ENCODE results near the gene LRIG2.

The LRIG2 gene

GRCh38 chr1:113169591-113169990 is 96.6 kb downstream of the LRIG2 start:
- Histone ChIP-seq H3K4me1 (ENCODE audit: control insufficient read depth, insufficient read depth, low read length) (no peaks in the 10 kb centered on the region), H3K9me3 (ENCODE audit: control insufficient read depth, insufficient read depth, low read depth, low read length) (no peaks in the 10 kb centered on the region), H3K36me3 (ENCODE audit: control insufficient read depth in 2 of 2, insufficient read depth in 1 of 2, low read length in 2 of 2) (no peaks in the 10 kb centered on the region), H3K27ac (ENCODE audit: extremely low read depth, low read depth, low read length) (no peak overlapping the region), H3K4me3 (ENCODE audit: low read depth, low read length) (no peak overlapping the region)
- TF ChIP-seq ZNF555 (tag by site-specific recombination; conservative IDR thresholded peaks at IDR 0.05) = no peak
- TF ChIP-seq ELK4 (IDR thresholded peaks at IDR 0.05; ENCODE audit: borderline replicate concordance, low read depth, low read length) = no peak
- no peak for TF ChIP-seq ZBTB1 (tag by site-specific recombination; IDR thresholded peaks at IDR 0.05)
- TF ChIP-seq, protein P1, sequence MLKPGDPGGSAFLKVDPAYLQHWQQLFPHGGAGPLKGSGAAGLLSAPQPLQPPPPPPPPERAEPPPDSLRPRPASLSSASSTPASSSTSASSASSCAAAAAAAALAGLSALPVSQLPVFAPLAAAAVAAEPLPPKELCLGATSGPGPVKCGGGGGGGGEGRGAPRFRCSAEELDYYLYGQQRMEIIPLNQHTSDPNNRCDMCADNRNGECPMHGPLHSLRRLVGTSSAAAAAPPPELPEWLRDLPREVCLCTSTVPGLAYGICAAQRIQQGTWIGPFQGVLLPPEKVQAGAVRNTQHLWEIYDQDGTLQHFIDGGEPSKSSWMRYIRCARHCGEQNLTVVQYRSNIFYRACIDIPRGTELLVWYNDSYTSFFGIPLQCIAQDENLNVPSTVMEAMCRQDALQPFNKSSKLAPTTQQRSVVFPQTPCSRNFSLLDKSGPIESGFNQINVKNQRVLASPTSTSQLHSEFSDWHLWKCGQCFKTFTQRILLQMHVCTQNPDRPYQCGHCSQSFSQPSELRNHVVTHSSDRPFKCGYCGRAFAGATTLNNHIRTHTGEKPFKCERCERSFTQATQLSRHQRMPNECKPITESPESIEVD (tag by site-specific recombination; IDR thresholded peaks at IDR 0.05) = no peak
- no peak for TF ChIP-seq ZNF354C (tag by site-specific recombination; IDR thresholded peaks at IDR 0.05; ENCODE audit: borderline replicate concordance, low read depth)
- TF ChIP-seq BCL11A (tag by site-specific recombination; IDR thresholded peaks at IDR 0.05; ENCODE audit: low read depth) = no peak
- no peak for TF ChIP-seq OSR2 (tag by site-specific recombination; IDR thresholded peaks at IDR 0.05)
- no peak for TF ChIP-seq ZNF544 (tag by site-specific recombination; IDR thresholded peaks at IDR 0.05)
- no peak for TF ChIP-seq ZXDB (tag by site-specific recombination; IDR thresholded peaks at IDR 0.05)
- TF ChIP-seq ZNF37A (tag by site-specific recombination; IDR thresholded peaks at IDR 0.05) = no peak
- no peak for TF ChIP-seq ZNF701 (tag by site-specific recombination; IDR thresholded peaks at IDR 0.05)
- no peak for TF ChIP-seq ZNF16 (tag by site-specific recombination; IDR thresholded peaks at IDR 0.05; ENCODE audit: low read depth)
- TF ChIP-seq, protein P2, sequence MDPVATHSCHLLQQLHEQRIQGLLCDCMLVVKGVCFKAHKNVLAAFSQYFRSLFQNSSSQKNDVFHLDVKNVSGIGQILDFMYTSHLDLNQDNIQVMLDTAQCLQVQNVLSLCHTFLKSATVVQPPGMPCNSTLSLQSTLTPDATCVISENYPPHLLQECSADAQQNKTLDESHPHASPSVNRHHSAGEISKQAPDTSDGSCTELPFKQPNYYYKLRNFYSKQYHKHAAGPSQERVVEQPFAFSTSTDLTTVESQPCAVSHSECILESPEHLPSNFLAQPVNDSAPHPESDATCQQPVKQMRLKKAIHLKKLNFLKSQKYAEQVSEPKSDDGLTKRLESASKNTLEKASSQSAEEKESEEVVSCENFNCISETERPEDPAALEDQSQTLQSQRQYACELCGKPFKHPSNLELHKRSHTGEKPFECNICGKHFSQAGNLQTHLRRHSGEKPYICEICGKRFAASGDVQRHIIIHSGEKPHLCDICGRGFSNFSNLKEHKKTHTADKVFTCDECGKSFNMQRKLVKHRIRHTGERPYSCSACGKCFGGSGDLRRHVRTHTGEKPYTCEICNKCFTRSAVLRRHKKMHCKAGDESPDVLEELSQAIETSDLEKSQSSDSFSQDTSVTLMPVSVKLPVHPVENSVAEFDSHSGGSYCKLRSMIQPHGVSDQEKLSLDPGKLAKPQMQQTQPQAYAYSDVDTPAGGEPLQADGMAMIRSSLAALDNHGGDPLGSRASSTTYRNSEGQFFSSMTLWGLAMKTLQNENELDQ (tag by site-specific recombination; IDR thresholded peaks at IDR 0.05; ENCODE audit: low read depth) = no peak
- no peak for TF ChIP-seq HOXD13 (CRISPR knock-in tag; IDR thresholded peaks at IDR 0.05; ENCODE audit: borderline replicate concordance)
- TF ChIP-seq ZNF169 (tag by site-specific recombination; IDR thresholded peaks at IDR 0.05) = no peak
- no peak for TF ChIP-seq ZNF785 (tag by site-specific recombination; IDR thresholded peaks at IDR 0.05)
- TF ChIP-seq ZBTB21 (tag by site-specific recombination; IDR thresholded peaks at IDR 0.05) = no peak
- TF ChIP-seq, protein P3, sequence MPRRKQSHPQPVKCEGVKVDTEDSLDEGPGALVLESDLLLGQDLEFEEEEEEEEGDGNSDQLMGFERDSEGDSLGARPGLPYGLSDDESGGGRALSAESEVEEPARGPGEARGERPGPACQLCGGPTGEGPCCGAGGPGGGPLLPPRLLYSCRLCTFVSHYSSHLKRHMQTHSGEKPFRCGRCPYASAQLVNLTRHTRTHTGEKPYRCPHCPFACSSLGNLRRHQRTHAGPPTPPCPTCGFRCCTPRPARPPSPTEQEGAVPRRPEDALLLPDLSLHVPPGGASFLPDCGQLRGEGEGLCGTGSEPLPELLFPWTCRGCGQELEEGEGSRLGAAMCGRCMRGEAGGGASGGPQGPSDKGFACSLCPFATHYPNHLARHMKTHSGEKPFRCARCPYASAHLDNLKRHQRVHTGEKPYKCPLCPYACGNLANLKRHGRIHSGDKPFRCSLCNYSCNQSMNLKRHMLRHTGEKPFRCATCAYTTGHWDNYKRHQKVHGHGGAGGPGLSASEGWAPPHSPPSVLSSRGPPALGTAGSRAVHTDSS (tag by site-specific recombination; IDR thresholded peaks at IDR 0.05) = no peak
- TF ChIP-seq ZNF791 (tag by site-specific recombination; IDR thresholded peaks at IDR 0.05) = no peak
- ChIA-PET CTCF (interaction anchor here (0.6 kb wide), 1 partner anchor 543 kb away, joined by 3 read pairs; no protein-coding TSS in a partner anchor), POLR2A (no interaction called here)

DNA sequence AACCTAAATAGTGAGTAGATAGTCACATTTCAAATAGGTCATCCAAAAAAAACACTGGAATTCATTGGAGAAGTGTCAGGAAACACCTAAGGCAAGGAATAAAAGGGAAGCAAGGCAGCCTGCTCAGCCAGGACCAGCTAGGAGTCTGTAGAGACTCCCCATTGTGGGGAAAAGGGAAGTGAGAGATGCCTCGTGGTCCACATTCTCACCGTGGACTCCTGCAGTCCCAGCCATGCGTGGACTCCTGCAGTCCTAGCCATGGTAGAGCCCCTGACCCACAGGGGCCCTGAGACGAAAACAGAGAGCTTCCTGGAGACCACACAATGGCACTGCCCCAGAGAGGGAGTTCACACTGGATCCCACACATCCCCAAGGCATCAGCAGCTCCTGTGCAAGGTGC is 97.5 kb downstream of the LRIG2 start:
- no peak overlapping the region for H3K4me3 ChIP-seq (ENCODE audit: low read depth, low read length)
- H3K36me3 ChIP-seq (ENCODE audit: control insufficient read depth in 2 of 2, insufficient read depth in 1 of 2, low read length in 2 of 2) = no peaks in the 10 kb centered on the region
- ChIA-PET POLR2A (no interaction called here), CTCF (no interaction called here)
- no peak overlapping the region for H3K27ac ChIP-seq (ENCODE audit: extremely low read depth, low read depth, low read length)
- no peaks in the 10 kb centered on the region for H3K4me1 ChIP-seq (ENCODE audit: control insufficient read depth, insufficient read depth, low read length)
- no peaks in the 10 kb centered on the region for H3K9me3 ChIP-seq (ENCODE audit: control insufficient read depth, insufficient read depth, low read depth, low read length)
- TF ChIP-seq, protein P4, sequence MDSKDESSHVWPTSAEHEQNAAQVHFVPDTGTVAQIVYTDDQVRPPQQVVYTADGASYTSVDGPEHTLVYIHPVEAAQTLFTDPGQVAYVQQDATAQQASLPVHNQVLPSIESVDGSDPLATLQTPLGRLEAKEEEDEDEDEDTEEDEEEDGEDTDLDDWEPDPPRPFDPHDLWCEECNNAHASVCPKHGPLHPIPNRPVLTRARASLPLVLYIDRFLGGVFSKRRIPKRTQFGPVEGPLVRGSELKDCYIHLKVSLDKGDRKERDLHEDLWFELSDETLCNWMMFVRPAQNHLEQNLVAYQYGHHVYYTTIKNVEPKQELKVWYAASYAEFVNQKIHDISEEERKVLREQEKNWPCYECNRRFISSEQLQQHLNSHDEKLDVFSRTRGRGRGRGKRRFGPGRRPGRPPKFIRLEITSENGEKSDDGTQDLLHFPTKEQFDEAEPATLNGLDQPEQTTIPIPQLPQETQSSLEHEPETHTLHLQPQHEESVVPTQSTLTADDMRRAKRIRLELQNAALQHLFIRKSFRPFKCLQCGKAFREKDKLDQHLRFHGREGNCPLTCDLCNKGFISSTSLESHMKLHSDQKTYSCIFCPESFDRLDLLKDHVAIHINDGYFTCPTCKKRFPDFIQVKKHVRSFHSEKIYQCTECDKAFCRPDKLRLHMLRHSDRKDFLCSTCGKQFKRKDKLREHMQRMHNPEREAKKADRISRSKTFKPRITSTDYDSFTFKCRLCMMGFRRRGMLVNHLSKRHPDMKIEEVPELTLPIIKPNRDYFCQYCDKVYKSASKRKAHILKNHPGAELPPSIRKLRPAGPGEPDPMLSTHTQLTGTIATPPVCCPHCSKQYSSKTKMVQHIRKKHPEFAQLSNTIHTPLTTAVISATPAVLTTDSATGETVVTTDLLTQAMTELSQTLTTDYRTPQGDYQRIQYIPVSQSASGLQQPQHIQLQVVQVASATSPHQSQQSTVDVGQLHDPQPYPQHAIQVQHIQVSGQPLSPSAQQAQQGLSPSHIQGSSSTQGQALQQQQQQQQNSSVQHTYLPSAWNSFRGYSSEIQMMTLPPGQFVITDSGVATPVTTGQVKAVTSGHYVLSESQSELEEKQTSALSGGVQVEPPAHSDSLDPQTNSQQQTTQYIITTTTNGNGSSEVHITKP (tag by site-specific recombination; IDR thresholded peaks at IDR 0.05) = no peak
- TF ChIP-seq ZBTB17 (tag by site-specific recombination; IDR thresholded peaks at IDR 0.05) (no peak), ZNF324 (tag by site-specific recombination; IDR thresholded peaks at IDR 0.05) (no peak)
- TF ChIP-seq, protein P5, sequence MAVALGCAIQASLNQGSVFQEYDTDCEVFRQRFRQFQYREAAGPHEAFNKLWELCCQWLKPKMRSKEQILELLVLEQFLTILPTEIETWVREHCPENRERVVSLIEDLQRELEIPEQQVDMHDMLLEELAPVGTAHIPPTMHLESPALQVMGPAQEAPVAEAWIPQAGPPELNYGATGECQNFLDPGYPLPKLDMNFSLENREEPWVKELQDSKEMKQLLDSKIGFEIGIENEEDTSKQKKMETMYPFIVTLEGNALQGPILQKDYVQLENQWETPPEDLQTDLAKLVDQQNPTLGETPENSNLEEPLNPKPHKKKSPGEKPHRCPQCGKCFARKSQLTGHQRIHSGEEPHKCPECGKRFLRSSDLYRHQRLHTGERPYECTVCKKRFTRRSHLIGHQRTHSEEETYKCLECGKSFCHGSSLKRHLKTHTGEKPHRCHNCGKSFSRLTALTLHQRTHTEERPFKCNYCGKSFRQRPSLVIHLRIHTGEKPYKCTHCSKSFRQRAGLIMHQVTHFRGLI (tag by site-specific recombination; IDR thresholded peaks at IDR 0.05) = no peak

Measured in HEK293 (cell line).